NCI-H2227 treated with DMSO at 0.1 percent for 48 hours (cell line): ENCODE results near the gene CDKN2D.

ENCODE experiments used
- DNase-seq: peaks from one replicate; lab custom pipeline; 2025; lab: John Stamatoyannopoulos, UW

Gene CDKN2D

GRCh38 chr19:10568826-10569651, at the start of gene CDKN2D:
TSS of gene CDKN2D (minus strand) at chr19:10568979. CDS start at chr19:10568653, 326 bp downstream.
- peak; percentile 94 for DNase-seq

- DNase-seq, result no peak
Measured at GRCh38 chr19:10617409-10618121, 48.8 kb upstream of the CDKN2D start.

GRCh38 chr19:10615429-10616023, 46.7 kb upstream of the CDKN2D start:
- DNase-seq, result no peak

- DNase-seq, result no peak
Measured at GRCh38 chr19:10612499-10613119, 43.8 kb upstream of the CDKN2D start.

GRCh38 chr19:10611907-10612306, 43.1 kb upstream of the CDKN2D start:
- no peak for DNase-seq

- DNase-seq, result no peak
Measured at GRCh38 chr19:10604460-10604980, 35.7 kb upstream of the CDKN2D start.

GRCh38 chr19:10603873-10604459, 35.2 kb upstream of the CDKN2D start:
- no peak for DNase-seq

- no peak for DNase-seq
Measured at GRCh38 chr19:10603084-10603872, 34.5 kb upstream of the CDKN2D start.

GRCh38 chr19:10602330-10603083, 33.7 kb upstream of the CDKN2D start:
- peak; percentile 50 for DNase-seq

GRCh38 chr19:10601999-10602329, 33.2 kb upstream of the CDKN2D start:
- no peak for DNase-seq

- DNase-seq, result no peak
Measured at GRCh38 chr19:10600149-10600548, 31.4 kb upstream of the CDKN2D start.

GRCh38 chr19:10593820-10594637, 25.2 kb upstream of the CDKN2D start:
- no peak for DNase-seq

GRCh38 chr19:10593148-10593547, 24.4 kb upstream of the CDKN2D start:
- no peak for DNase-seq

GRCh38 chr19:10587839-10588150, 19.0 kb upstream of the CDKN2D start:
- no peak for DNase-seq

- DNase-seq, result no peak
Measured at GRCh38 chr19:10587022-10587838, 18.5 kb upstream of the CDKN2D start, which contains the start of gene AP1M2. TSS of gene AP1M2 (minus strand) at chr19:10587312. CDS start at chr19:10587231, 81 bp downstream.

GRCh38 chr19:10586396-10586795, 17.6 kb upstream of the CDKN2D start:
- no peak for DNase-seq

GRCh38 chr19:10583036-10583776, 14.4 kb upstream of the CDKN2D start:
- DNase-seq, result no peak

- no peak for DNase-seq
Measured at GRCh38 chr19:10582091-10582490, 13.3 kb upstream of the CDKN2D start.
